ENCODE measurements around the gene CALY.
"Not testable (repeated sequence)": the region's sequence is repeated elsewhere in the genome, so short reads cannot be mapped to it uniquely, and the experiment has no call there.

Gene CALY

DNA sequence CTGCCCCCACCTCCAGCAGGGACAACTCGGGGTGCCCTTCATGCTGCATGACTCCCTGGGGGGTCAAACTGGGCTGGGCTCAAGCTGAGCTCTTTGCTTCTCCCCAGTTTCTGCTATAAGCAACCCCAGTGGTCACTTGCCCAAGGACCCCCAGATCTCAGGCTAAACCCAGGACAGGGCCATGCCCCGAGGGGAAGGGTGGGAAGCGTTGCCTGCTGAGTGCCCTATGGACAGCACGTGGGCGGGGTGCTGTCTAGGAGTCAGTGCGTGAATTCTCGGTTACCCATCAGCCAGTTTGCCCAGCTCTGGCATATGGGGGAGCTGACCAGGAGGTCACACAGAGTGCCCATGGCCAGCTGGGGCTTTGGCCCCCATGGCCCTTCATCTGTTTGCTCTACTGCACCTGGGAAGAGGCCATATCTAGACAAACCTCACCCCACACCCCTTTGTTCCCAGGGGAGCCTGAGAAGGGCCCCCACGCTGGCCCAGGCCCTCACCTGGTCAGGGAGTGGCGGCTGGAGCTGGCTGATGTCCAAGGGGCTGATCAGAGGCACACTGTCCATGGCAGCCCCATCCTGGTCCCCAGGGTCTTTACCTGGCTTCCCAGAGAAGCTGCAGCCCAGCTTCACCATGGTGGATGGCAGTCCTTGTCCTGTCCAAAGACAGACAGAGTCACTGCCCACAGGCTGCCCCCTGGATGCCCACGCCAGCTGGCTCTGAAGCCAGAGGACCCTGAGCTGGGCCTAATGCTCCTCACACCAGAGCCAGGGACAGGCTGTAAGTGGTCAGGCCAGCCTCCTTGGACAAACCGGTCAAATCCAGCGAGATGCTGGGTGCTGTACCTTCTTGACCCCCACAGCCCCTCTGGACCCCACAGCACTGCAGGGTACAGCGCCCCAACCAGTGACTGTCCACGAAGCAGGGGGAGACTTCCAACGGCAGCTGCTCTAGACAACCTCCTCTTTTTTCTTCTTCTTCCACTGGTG lies 8.0 kb downstream of the CALY start:
- no peak for DNase-seq

DNA sequence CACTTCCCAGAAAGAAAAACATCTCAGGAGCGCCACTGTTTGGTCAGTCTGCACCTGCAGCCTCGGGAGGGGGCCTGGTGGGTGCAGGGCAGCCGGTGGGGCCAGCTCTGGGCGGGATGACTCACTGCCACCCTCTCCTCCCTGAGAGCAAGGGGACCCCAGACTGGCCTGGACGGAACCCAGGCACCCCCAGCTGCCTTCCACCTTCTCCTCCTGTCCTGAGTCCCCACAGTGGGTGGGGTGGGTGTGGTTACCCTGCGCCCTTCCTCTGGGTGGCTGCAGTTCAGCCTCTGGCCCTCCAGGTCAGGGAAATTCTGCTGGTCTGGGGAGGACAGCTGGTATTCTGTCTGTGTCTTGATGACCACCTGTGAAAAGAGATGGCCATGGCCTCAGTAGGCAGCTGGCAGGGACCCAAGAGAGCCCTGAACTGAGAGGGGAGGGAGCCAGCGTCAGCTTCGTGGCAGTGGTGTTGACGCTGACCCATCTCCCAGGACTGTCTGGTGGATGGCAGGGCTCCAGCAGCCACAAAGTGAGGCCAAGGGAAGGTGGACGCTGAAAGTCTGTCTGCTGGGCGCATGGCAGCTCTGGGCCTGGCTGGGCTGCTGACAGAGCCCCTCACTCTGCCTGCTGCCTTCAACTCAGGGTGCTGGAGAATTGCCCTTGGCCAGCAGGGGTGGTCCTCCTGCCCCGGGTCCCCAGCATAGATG lies 8.9 kb downstream of the CALY start:
- DNase-seq = no peak

DNA sequence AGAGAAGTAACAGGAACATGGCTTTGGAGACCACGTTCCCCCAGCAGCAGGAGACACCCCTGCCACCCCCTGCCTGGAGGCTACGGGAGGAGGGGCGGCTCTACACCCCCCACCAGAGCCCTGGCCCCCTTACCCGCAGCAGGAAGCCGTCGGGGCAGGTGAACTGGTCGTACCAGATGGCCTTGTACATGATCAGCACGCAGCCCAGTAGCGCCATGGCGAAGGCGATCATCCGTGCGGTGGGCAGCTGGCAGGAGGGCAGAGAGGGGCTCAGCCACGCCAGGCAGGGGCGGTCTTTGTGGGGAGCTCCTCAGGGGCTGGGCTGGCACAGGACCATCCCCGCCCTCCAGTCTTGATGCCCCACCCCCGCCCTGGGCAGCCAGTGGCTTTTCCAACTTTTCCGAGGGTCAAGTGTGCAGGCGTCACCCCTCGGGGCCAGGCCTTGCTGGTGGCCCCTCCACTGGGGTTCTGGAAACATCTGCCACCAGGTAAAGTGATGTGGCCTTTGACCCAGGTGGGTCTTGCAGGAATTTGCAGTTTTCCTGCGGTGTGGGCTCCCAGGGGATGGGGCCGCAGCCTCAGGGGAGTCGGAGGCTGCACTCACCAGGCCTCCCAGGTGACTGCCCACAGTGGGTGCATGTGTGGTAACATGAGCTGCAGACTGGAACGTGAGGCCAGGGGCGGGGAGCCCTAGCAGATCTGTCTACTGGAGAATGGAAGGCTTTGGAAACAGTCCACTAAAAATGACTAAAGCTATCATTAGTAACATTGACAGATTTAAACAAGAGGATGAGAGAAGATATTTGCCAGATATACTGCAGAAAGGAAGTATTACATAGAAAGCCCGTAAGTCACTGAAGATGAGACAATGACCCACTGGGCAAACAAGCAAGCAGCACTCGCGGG lies 9.7 kb downstream of the CALY start:
- DNase-seq = no peak

DNA sequence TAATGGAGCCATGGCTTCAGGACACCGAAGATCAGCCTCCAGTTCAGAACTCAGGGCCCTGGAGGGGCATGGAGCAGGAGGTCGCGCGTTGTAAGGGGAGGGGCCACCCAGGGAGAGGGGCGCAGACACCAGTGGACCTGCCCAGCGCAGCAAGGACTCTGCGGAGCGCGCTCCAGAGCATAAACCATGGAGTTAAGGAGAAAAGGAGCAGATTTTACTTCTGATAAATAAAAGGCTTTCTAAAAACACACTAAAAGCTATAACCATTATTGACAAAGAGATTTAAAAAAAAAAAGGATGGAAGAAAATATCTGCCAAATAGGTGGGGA lies 10.5 kb downstream of the CALY start:
- no peak for DNase-seq

DNA sequence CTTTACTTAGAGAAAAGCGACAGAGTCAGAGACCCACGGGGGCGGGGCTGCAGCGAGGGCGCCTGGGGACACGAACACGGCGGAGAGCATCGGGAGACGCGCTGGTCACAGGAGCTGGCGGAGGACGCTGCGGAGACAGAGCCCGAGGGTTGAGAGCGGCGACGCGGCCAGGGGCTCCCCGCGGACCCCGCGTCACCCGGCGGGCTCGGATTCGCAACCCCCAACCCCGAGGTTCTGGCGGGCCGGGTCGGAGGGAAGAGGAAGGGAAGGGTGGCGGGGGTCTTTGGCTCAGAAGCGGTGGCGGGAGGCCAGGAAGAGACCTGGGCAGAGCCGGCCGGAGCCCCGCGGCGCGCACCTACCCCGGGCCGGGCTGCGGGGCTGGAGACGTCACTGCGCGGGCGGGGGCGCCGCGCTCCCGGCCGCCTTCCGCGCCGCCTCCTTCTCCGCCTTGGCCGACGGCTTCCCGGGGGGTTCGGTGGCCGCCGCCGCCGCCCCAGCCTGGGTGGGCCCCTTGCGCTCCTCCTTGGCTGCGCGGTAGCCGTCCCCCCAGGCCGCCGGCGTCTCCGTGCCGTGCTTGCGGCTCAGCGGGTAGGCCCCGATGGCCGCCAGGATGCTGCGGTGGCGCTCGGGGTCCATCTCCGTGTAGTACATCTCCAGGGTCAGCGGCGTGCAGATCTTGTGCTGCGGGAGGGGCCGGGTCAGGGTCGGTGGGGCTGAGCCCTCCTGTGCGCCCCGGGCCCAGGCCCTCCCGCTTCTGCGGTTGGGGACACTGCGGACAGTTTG lies 11.1 kb downstream of the CALY start:
- no peak for DNase-seq

DNA sequence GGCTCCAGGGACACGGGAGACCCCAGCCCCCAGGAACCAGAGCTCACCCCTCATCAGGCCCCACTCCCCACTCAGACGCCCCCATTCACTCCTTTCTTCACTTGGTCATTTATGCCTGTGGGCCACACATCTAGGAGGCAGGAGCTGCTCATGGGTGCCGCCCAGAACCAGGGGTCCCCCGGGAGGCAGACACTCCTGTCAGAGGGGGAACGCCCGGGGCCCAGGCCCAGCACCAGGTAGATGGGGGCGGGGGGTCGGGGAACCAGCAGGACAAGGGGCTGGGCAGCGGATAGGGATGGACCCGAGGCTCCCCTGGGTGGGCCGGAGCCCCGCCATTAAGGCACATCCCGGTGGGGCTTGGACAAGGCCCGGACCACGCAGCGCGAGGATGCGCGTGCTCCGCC lies 11.8 kb downstream of the CALY start:
- DNase-seq = no peak

DNA sequence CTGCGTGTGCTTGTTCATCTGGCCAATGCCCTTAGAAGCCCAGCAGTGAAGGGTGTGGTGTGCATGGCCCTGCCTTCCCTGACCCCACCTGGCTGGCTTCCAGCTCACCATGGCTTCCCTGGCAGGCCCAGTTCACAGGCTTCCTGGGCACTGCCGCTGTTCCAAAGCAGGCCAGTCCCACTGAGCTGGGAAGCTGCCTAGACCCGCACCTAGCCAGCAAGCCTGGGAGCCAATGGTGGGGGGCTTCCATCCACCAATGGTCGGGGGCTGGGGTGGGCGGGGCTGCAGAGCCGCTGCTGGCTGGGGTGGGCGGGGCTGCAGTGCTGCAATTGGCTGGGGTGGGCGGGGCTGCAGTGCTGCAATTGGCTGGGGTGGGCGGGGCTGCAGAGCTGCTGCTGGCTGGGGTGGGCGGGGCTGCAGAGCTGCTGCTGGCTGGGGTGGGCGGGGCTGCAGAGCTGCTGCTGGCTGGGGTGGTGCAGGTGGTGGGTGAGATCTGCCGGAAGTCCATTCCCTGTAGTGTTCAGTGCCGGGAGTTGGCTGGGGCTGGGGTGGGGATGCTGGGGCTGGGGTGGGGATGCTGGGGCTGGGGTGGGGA lies 12.4 kb downstream of the CALY start:
- DNase-seq = no peak

DNA sequence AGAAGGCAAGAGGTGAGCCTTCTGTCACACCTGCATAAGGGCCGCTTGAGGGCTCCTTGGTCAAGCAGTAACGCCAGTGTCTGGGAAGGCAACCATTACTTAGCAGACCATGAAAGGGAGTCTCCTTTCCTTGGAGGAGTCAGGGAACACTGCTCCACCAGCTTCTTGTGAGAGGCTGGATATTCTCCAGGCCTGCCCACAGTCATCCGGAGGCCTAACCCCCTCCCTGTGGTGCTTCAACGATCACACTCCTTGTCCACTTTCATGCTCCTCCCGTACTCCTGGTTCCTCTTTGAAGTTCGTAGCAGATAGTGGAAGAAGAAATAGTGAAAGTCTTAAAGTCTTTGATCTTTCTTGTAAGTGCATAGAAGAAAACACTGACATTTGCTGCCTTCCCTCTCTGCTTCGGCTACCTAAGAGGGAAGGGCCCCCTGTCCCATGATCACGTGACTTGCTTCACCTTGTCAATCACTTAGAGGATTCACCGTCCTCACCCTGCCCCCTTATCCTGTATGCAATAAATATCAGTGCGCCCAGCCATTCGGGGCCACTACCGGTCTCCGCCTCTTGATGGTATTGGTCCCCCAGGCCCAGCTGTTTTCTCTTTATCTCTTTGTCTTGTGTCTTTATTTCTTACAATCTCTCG lies 14.5 kb downstream of the CALY start:
- not testable (repeated sequence) for DNase-seq

DNA sequence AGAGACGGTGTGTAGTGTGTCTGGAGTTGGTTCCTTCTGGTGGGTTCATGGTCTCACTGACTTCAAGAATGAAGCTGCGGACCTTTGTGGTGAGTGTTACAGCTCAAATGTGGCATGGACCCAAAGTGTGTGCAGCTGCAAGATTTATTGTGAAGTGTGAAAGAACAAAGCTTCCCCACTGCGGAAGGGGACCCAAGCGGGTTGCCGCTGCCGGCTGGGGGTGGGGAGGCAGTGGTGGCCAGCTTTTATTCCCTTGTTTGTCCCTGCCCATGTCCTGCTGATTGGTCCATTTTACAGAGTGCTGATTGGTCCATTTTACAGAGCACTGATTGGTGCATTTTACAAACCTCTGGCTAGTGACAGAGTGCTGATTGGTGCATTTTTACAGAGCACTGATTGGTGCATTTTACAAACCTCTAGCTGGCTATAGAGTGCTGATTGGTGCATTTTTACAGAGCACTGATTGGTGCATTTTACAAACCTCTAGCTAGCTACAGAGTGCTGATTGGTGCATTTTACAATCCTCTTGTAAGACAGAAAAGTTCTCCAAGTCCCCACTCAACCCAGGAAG lies 15.8 kb downstream of the CALY start:
- not testable (repeated sequence) for DNase-seq

DNA sequence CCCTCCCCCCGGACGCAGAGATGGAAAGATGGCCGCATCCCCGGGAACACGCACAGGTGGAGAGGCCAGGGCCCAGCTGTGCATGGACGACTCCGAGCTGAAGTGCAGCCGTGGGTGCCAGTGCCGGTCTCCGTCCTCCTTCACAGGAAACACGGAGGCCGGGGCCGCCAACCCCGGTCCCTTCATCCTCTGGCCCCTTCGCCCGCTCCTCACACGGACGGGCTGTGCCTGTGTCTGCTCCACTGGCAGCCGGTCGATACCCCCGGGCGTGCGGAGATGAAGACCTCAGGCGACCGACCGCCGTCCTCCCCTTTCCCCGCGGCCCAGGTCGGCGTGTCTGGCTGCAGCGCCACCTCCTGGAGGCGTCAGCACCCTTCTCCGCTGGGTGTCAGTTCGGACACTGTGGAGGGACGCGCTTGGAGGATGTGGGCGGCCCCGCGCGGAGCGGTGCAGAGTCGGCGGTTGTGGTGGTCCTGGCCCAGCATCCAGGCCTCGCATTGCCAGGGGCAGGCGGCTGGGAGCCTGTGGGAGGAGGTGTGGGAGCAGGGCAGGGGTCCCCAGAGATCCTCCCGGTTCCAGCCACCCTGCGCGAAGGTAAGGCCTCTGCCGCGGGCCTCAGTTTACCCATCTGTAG lies 18.1 kb downstream of the CALY start:
- DNase-seq = no peak

DNA sequence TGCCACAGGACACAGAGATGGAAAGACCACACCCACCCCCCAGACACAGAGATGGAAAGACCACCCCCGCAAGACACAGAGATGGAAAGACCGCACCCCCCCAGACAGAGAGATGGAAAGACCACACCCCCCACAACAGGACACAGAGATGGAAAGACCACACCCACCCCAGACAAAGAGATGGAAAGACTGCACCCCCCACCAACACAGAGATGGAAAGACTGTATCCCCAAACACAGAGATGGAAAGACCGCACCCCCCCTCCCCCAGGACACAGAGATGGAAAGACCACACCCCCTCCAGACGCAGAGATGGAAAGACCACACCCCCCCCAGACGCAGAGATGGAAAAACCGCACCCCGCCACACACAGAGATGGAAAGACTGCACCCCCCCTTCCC lies 20.0 kb downstream of the CALY start:
- no peak for DNase-seq

DNA sequence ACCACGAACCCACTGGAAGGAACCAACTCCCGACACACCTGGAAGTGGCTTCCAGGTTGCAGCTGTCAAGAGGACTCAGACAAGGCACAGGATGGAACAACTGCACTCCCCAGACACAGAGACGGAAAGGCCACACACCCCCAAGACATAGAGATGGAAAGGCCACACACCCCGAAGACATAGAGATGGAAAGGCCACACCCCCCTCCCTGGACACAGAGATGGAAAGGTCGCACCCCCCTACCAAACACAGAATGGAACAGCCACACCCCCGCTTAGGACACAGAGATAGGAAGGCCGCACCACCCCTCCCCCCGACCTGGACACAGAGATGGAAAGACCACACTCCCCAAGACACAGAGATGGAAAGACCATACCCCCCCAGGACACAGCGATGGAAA lies 20.4 kb downstream of the CALY start:
- DNase-seq = no peak

DNA sequence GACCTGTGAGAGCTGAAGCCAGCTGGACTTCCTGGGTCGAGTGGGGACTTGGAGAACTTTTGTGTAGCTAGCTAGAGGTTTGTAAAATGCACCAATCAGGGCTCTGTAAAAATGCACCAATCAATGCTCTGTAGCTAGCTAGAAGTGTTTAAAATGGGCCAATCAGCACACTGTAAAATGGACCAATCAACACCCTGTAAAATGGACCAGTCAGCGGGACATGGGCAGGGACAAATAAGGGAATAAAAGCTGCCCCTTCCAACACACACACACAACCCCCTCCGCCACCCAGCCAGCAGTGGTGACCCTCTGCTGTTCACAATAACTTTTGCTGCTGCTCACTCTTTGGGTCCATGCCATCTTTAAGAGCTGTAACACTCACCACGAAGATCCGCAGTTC lies 20.8 kb downstream of the CALY start:
- DNase-seq = no peak

DNA sequence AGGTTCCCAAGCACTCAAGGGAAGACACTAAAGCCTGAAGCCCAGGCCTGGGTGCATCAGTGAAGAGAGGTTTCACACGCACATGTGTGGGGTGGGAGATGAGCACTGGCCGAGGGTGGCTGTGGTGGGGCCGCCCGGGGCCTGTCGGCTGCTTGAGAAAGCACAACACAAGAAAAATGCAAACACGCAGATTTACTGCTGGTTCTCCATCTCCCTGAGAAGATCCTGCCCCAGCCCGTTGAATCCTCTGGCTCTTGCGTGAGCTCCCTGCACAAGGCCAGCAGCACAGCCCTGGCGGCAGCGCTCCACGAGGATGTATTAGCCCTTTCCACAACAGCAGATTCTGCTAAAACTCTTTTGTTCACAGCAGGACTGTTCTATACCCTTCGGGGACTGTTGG lies 21.8 kb downstream of the CALY start:
- DNase-seq = no peak

DNA sequence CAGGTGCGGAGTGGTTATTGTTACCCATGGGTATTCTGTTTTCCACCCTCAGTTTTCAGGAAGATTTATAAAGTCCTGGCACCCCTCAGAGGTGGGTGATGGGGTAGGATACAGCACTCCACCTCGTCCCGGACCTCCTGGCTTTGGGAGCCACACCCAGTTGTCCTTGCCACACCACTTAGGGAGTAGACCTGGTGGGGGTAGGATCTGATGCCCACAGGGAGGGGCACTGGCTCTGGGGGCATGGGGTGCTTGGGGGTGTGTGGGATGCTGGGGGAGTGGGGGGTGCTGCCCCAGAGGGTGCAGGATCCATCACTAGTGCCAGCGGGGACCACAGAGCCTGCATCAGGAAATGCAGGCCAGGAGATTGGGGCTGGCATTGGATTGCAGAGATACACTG lies 23.5 kb downstream of the CALY start:
- no peak for DNase-seq

DNA sequence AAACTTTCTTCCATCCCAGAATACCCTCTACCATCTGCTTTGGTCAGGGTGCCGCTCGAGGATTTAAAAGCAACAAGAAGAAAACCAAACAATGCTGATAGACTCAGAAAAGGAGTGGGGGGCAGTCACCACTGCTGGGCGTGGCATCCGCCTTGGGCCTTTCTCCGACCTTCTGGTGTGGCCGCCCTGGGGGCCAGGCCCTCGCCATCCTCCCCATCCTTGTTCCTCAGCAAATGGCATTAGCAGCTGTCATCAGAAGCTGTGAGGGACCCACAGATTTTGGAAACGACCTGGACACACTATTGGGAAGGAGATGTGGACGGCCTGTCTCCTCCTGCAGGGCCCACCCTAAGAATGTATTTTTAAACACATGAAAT lies 23.9 kb downstream of the CALY start:
- no peak for DNase-seq

DNA sequence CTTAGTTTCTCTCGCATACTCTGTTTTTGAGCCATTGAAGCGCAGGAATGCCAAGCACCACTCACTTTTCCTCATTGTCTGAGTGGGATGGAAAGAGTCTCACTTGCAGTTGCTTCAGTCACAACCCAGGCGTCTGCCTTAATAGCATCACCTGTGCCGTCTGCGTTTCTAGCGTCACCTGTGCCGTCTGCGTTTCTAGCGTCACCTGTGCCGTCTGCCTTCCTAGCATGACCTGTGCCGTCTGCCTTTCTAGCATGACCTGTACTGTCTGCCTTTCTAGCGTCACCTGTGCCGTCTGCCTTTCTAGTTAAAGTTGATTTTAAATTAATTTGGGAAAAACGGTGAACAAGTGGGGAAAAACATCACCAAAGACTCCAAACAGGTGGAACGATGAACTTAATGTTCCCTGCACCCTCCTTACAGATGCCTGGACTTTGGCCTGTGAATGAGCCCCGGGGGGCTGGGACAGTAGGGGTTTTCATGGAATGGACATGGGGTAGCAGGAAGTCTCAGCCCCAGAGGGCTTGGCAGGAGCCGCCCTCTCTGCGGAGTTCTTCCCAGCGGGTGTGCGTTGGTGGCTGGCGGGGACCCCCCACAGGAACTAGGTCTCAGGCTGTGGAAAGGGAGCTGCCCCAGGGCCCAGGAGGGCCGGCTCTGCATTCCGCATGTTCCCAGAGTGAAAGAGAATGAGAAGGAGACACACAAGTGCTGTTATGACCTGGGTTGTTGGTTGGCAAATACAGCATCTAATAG lies 24.5 kb downstream of the CALY start:
- no peak for DNase-seq

DNA sequence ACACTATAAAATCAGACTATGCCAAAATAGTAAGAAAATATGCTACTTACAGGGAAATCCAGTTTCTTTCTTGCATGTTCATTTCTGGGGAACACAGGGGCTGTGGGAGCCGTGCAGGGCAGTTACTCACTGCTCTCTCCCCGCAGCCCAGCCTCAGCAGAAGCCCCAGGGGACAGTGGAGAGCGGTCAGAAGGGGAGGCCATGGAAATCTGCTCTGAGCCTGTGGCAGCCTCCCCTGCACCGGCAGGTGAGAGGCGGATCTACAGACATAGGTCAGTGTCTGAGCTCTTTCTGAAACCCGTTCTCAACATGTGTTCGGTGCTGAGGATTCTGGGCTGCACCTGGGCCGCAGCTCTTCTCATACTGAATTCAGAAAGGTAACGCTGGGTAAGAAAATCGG lies 25.1 kb downstream of the CALY start:
- no peak for DNase-seq

DNA sequence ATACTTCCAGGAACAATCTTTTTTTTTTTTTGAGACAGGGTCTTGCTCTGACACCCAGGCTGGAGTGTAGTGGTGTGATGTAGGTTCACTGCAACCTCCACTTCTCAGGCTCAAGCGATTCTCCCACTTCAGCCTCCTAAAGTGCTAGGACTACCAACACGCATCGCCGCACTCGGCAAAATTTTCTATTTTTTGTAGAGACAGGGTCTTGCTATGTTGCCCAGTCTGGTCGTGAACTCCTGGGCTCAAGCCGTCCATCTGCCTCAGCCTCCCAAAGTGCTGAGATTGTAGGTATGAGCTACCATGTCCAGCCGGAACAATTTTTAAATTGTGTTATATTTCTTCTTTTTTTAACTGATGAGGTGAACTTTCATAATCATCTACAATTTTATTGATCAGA lies 25.9 kb downstream of the CALY start:
- DNase-seq = no peak

DNA sequence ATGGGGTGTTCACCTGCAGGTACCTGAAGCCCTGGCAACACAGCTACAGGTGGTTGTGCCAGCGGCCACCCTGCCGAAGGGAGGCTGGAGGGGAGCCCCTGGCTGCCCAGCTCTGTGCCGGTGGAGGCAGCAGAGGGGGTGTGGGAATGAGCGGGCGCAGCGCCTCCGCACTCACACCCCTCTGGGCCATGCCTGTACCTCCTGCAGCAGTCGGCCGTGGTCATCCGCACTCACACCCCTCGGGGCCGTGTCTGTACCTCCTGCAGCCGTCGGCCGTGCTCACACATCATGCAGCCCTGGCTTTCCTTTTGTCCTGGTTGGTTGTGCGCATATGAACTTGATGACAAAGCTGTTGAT lies 26.3 kb downstream of the CALY start:
- DNase-seq = no peak
